GM12891 (cell line): ENCODE results near the gene ZNF20. TPM values are rescaled to one million over a fixed set of nuclear protein-coding genes. Genes with fewer than 3 reads are reported as not detected.

Source experiments
- DNase-seq: peaks from one replicate; pipeline ENCODE4 v3.0.0; 2011; ENCODE audit warnings: low spot score; ENCODE audit not compliant: insufficient read length
- FAIRE-seq: peaks from 2 replicates; lab custom pipeline; 2011; peaks lifted over from hg19 to GRCh38; lab: Jason Lieb, UNC
- PAX5 ChIP-seq: IDR thresholded peaks from 2 replicates; pipeline ENCODE4 v1.6.1; 2011; ENCODE audit warnings: low read length, moderate library complexity, mild to moderate bottlenecking; ENCODE audit not compliant: insufficient read depth, severe bottlenecking
- POLR2A ChIP-seq: IDR thresholded peaks from 2 replicates; pipeline ENCODE4 v1.6.1; 2011; ENCODE audit warnings: low read depth, low read length, control low read depth
- POLR2AphosphoS5 ChIP-seq: IDR thresholded peaks from 2 replicates; pipeline ENCODE4 v1.6.1; 2011; ENCODE audit warnings: low read depth, low read length, control low read depth
- POU2F2 ChIP-seq: IDR thresholded peaks from 2 replicates; pipeline ENCODE4 v1.6.1; 2011; ENCODE audit warnings: low read depth, mild to moderate bottlenecking, control low read depth, low read length, moderate library complexity
- SPI1 ChIP-seq: IDR thresholded peaks from 2 replicates; pipeline ENCODE4 v1.6.1; 2011; ENCODE audit warnings: low read depth, low read length, control low read depth
- TAF1 ChIP-seq: IDR thresholded peaks from 2 replicates; pipeline ENCODE4 v1.6.1; 2011; ENCODE audit warnings: low read depth, low read length, control low read depth
- polyA plus RNA-seq: library from polyadenylated mRNA; unstranded; fragments of >200 nt; gene quantifications from one replicate; pipeline ENCODE4 v1.2.1, GENCODE V29; 2012; ENCODE audit warnings: low read depth, missing spikeins, inconsistent platforms; ENCODE audit not compliant: missing spikeins

The ZNF20 gene
- 2.8 TPM for polyA plus RNA-seq

DNA sequence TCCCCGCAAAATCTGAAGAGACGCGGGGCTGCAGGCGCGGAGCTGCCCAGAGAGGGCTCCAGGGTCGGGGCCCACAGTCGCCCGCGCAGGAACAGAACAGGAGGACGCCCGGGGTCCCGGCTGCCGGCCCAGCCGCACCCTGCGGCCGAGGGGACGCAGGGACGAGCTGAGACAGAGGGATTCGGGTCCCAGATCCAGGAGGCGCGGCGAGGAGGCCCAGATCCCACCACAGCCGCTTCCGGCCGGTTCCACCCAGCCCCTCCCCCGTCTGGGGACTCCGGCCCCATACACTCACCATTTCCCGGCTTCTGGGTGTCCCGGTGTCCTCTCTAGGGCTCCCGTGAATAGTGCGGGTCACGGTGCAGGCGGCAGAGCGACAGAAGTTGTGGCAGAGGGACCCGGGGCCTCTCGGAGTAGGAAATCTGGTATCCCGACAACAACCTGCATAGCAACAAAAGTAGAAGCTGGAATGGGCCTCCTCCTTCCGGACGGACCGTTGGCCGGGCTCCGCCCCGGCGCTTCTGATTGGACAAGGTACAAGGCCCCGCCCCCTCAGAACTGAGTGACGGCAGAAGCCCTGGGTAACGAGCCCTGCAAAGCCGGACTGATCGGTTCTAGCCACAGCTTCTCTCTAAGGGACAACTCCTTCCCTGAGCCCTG is at the start of gene ZNF20:
Gene ZNF20 (minus strand): TSS at position 466 of the 660 bp plus-strand sequence. CDS start 168 bp downstream, at position 298.
- peak; percentile 84 for FAIRE-seq
- DNase-seq = peak; percentile 87
- TF ChIP-seq POLR2AphosphoS5 (0 out of 2 replicates have a peak, but pooled peaks have one; percentile 41), TAF1 (no peak), POU2F2 (0 out of 2 replicates have a peak, but pooled peaks have one; percentile 12), SPI1 (no peak), PAX5 (no peak), POLR2A (0 out of 2 replicates have a peak, but pooled peaks have one; percentile 34)

DNA sequence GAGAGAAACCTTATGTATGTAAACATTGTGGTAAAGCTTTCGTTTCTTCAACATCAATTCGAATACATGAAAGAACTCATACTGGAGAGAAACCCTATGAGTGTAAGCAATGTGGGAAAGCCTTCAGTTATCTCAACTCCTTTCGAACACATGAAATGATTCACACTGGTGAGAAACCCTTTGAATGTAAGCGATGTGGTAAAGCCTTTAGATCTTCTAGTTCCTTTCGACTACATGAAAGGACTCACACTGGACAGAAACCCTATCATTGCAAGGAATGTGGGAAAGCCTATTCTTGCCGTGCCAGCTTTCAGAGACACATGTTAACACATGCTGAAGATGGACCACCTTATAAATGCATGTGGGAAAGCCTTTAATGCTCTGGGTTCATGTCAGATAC is 47.5 kb upstream of the ZNF20 start:
- FAIRE-seq = no peak
- no peak for DNase-seq
- TF ChIP-seq PAX5 = no peak
- no peak for TF ChIP-seq TAF1
- TF ChIP-seq SPI1 = no peak

DNA sequence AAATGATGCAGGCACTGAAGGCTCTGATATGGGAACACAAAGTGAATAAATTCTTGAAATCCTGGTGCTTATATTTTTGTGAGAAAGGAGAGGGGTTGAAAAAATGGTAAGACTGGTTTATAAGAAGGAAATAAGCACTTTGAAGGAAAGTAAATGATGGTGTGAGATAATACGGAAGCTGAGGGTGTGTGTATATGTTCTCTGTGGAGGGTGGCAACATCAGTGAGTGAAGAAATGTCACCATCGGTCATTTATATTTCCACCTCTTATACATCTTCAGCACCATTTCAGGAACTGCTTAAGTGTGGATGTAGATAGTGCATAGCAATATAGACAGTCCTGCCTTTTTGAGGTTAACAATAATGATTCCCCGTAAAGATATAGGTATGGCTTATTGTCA is 40.2 kb upstream of the ZNF20 start:
- no peak for FAIRE-seq
- no peak for DNase-seq
- no peak for TF ChIP-seq POU2F2
- TF ChIP-seq POLR2A = no peak
- no peak for TF ChIP-seq POLR2AphosphoS5

DNA sequence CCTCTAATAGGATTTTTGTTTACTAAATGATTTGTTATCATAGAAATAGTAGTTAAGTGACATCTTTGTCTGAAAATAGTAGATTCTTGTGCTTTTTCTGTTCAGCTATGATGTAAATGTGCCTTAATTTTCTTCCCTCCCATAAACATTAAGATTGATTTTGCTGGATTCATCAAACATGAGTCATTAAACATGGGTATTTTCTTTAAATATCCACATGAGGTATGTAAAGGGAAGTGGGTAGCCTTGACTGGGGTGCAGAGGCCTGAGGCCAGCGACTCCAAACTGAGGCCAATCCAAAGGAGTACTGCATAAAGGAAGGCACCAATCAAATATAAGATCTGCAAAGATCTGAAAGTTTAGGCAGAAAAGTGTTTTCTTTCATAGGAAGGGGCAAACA is 26.5 kb upstream of the ZNF20 start:
- FAIRE-seq = no peak
- DNase-seq = no peak
- TF ChIP-seq PAX5 (no peak), TAF1 (no peak), POLR2AphosphoS5 (no peak), SPI1 (0 out of 2 replicates have a peak, but pooled peaks have one; percentile 2), POU2F2 (no peak), POLR2A (no peak)

DNA sequence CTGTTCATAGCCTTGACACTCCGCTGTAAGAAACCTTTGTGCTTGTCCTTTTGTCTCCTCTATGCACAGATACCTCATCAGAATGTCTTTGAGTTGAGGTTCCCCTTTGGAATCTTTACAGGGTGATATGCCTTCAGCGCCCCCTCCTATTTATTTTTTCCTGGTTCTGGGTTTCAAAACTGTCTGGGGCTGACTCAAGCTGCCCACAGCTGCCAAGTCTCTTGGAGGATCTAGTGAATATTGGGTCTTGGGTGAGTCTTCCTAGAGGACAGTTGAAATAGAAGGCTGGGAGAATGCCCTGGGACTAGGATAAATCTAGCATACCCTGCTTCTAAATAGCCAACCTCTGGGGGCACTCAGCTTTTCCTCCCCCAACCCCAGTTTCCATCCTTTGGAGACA is 23.7 kb upstream of the ZNF20 start:
- FAIRE-seq (no peak), DNase-seq (no peak)
- no peak for TF ChIP-seq POLR2AphosphoS5
- TF ChIP-seq POU2F2 = no peak
- TF ChIP-seq TAF1 = no peak
- TF ChIP-seq POLR2A = no peak
- no peak for TF ChIP-seq PAX5
- TF ChIP-seq SPI1 = no peak

DNA sequence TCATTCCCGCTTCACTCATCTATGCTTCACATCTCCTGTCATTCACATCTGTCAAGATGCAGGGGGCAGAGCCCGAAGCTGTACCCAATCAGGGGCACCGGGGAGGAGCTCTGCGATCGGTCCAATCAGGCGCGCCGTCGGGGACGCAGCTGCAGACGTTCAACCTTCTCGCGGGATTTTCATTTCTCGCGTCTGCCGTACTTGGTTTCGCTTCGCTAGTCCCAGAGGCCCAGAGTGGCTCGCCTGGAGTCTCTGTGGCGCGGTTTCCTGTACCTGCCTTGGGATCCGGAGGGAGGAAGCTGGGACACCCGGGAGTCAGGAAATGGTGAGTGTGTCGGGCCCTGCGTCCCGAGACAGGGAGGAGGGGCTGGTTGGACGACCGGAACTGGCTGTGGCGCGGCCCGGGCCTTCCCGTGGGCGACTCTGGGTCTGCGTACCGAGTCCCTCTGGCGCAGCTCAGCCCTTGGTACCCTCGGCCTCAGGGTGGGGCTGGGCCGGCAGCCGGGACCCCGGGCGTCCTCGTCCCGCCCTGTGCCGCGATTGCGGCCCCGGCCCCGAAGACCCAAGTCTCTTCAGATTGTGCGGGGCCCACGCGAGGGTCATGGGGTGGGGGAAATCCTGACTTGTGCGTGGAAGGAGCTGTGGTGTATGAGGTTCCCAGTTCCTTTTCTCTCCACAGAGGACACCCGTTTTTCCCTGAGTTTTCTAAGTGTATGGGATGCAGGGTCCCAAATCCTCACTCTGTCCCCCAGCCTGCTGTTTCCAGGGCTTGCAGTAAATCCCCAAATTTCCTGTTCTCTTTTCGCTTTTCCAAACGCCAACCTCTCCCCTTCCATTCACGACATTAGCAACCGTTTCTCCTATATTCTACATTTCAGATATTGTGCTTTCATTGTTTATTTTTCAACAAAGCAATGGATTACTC is 23.0 kb upstream of the ZNF20 start, which contains the start of gene ZNF136:
Gene ZNF136 (plus strand): TSS at position 215 of the 925 bp plus-strand sequence. CDS start 108 bp downstream, at position 323.
- DNase-seq = peak; percentile 96
- FAIRE-seq = peak; percentile 93
- TF ChIP-seq POLR2AphosphoS5 (peak; percentile 91), POU2F2 (no peak), TAF1 (peak; percentile 81; the same call in 1 of the 2 replicates), POLR2A (peak; percentile 89), SPI1 (peak; percentile 44), PAX5 (peak; percentile 98)

DNA sequence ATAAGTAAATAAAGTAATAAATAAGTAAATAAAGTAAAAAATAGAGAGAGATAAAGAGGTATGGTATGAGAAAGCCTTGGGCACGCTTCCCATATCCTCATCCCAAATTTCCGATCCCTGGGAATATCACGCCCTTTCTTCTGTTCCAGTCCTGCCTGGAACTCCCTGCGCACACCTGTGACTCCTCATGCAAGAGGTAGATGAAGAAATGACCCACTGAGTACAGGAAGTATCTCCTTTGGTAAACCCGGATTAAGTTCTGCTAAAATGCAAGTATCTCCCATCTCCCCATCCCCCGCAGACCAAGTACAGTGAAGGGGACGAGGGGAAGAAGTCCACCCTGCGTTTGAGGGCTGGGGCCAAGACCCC is 22.3 kb upstream of the ZNF20 start:
- DNase-seq = no peak
- no peak for FAIRE-seq
- TF ChIP-seq POLR2AphosphoS5 (no peak), POLR2A (no peak), TAF1 (no peak), SPI1 (no peak), POU2F2 (no peak), PAX5 (no peak)

DNA sequence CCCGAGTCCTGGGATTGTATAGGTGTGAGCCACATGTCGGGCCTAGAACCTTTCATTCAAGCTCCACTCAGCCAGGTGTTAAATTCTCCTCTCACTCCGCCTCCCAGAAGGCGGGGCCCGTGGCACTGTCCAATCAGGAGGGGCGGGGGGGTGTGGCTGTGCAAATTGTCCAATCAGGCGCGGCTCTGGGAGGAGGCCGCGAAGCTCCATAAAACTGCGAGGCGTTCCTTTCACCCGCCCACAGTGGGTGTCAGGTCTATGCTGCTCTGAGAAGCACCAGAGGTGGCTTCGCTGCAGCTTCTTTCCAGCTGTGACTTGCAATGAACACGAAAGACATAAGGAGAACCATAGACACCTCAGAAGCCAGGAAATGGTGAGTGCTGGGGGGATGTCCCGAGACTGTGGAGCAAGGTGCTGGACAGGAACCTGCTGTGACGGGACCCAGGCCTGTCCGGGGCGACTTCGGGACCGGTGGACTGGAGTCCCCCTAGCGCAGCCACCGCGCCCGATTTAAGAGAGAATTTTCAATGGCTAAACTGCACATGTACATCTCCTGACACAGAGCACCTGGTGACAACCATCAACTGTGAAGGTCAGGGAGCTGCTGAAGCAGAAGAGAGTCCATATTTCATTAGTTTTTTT is 19.7 kb upstream of the ZNF20 start:
- DNase-seq = no peak
- no peak for FAIRE-seq
- TF ChIP-seq SPI1 (no peak), POLR2A (no peak), POLR2AphosphoS5 (no peak), PAX5 (no peak), TAF1 (no peak), POU2F2 (no peak)
